Hepatocyte (in vitro differentiated cells): ENCODE measurements around the gene POLR2H. TPM values are rescaled to one million over a fixed set of nuclear protein-coding genes. Genes with fewer than 3 reads are reported as not detected.

ENCODE experiments used
- DNase-seq: peaks from one replicate; pipeline ENCODE4 v3.0.0-alpha.2; 2016; ENCODE audit warnings: low spot score
- H2AFZ ChIP-seq: fragments of 200-600 bp; sonication (generic); 2 replicates; pipeline ENCODE4 v1.6.0; 2016; ENCODE audit warnings: antibody characterized with exemption, mild to moderate bottlenecking
- H3K27ac ChIP-seq: fragments of 200-600 bp; sonication (generic); 2 replicates; pipeline ENCODE4 v1.5.1; 2016; ENCODE audit warnings: mild to moderate bottlenecking
- H3K27me3 ChIP-seq: fragments of 200-600 bp; sonication (generic); 2 replicates; pipeline ENCODE4 v1.6.1; 2016
- H3K36me3 ChIP-seq: fragments of 200-600 bp; sonication (generic); replicated peaks from 2 replicates; pipeline ENCODE4 v1.5.1; 2016; ENCODE audit warnings: low read depth; ENCODE audit not compliant: insufficient read depth
- H3K4me1 ChIP-seq: fragments of 200-600 bp; sonication (generic); 2 replicates; pipeline ENCODE4 v1.5.1; 2016; ENCODE audit warnings: mild to moderate bottlenecking, moderate library complexity; ENCODE audit not compliant: insufficient read depth
- H3K4me2 ChIP-seq: fragments of 200-600 bp; sonication (generic); 2 replicates; pipeline ENCODE4 v1.6.0; 2016
- H3K4me3 ChIP-seq: fragments of 200-600 bp; sonication (generic); 2 replicates; pipeline ENCODE4 v1.5.1; 2016; ENCODE audit warnings: mild to moderate bottlenecking
- H3K79me2 ChIP-seq: fragments of 200-600 bp; sonication (generic); 2 replicates; pipeline ENCODE4 v1.6.0; 2017; ENCODE audit warnings: mild to moderate bottlenecking
- H3K9me2 ChIP-seq: fragments of 200-600 bp; sonication (generic); replicated peaks from 2 replicates; pipeline ENCODE4 v1.6.0; 2017; ENCODE audit warnings: mild to moderate bottlenecking; ENCODE audit not compliant: insufficient read depth
- H3K9me3 ChIP-seq: fragments of 200-600 bp; sonication (generic); 2 replicates; pipeline ENCODE4 v1.5.1; 2016; ENCODE audit warnings: low read depth, mild to moderate bottlenecking
- H4K20me1 ChIP-seq: fragments of 200-600 bp; sonication (generic); 2 replicates; pipeline ENCODE4 v1.6.0; 2016; ENCODE audit warnings: mild to moderate bottlenecking; ENCODE audit not compliant: insufficient read depth, poor library complexity, severe bottlenecking
- EZH2 ChIP-seq: fragments of 200-600 bp; sonication (generic); IDR thresholded peaks from 2 replicates; pipeline ENCODE4 v1.6.1; 2016; ENCODE audit warnings: antibody characterized with exemption, mild to moderate bottlenecking, borderline replicate concordance
- EZH2phosphoT487 ChIP-seq: fragments of 200-600 bp; sonication (generic); IDR thresholded peaks from one replicate; pipeline ENCODE4 v1.6.1; 2018; ENCODE audit warnings: antibody characterized with exemption, mild to moderate bottlenecking, low read depth, moderate library complexity; ENCODE audit not compliant: unreplicated experiment, severe bottlenecking
- WGBS: methylation state at CpG from one replicate; pipeline ENCODE4 v1.1.6; 2016; ENCODE audit warnings: low lambda C conversion rate; ENCODE audit errors: missing lambda C conversion rate; 5-methylcytosine and 5-hydroxymethylcytosine counted together
- polyA plus RNA-seq: library from polyadenylated mRNA; unstranded; fragments of >200 nt; fragmentation: Nextera tagmentation; extraction: Ambion mirVana; gene quantifications from 2 replicates; pipeline ENCODE4 v1.2.1, GENCODE V29; 2016
- total RNA-seq: library from RNA; depleted of rRNA; stranded (reverse); fragments of >200 nt; gene quantifications from 2 replicates; pipeline ENCODE4 v1.2.3, GENCODE V29; 2014
- TF ChIP-seq, protein P1 (sequence below): fragments of 200-600 bp; sonication (generic); IDR thresholded peaks from 2 replicates; pipeline ENCODE4 v1.5.1; 2016; ENCODE audit warnings: antibody characterized with exemption, mild to moderate bottlenecking; ENCODE audit not compliant: poor library complexity

Gene POLR2H
- total and polyA plus RNA-seq, 2 experiments from 2014 or later: 106 to 125 TPM

DNA sequence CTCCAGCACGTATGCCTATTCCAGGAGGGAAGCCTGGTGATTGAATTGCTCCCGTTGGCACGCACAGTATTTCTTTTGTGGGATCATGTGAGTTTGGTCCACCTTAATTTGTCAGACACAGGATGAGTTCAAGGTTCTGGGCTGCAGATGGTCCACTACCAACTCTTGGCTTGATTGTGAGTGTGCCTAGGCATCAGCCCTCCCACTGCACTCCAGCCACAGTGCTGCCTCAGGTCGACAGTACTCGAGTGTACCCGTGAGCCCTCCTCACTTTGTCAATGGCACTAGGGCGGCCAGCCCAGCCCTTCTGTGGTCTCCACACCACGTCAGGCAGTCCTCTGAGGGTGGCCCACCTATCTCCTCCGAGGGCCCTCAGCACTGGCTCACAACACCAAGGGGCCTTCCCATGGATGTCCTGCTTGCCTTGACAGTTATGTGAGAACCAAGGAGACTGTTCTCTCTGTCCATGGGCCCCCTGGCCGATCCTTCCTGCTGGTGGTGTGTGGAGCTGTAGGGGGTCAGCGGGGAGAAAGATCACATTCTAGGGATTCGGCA is 48.5 kb downstream of the POLR2H start:
- Histone ChIP-seq H3K9me2 (no peaks in the 10 kb centered on the region), H2AFZ (no peak overlapping the region), H3K27me3 (no peaks in the 10 kb centered on the region), H3K9me3 (no peaks in the 10 kb centered on the region), H3K4me1 (no peaks in the 10 kb centered on the region), H3K4me2 (no peak overlapping the region), H3K4me3 (no peak overlapping the region), H3K27ac (no peak overlapping the region), H3K36me3 (no peaks in the 10 kb centered on the region), H4K20me1 (no peaks in the 10 kb centered on the region), H3K79me2 (no peaks in the 10 kb centered on the region)
- 85% methylated on average over 12 of the region's 12 CpGs for WGBS
- DNase-seq: no peak
- no peak for TF ChIP-seq EZH2
- TF ChIP-seq, protein P1, sequence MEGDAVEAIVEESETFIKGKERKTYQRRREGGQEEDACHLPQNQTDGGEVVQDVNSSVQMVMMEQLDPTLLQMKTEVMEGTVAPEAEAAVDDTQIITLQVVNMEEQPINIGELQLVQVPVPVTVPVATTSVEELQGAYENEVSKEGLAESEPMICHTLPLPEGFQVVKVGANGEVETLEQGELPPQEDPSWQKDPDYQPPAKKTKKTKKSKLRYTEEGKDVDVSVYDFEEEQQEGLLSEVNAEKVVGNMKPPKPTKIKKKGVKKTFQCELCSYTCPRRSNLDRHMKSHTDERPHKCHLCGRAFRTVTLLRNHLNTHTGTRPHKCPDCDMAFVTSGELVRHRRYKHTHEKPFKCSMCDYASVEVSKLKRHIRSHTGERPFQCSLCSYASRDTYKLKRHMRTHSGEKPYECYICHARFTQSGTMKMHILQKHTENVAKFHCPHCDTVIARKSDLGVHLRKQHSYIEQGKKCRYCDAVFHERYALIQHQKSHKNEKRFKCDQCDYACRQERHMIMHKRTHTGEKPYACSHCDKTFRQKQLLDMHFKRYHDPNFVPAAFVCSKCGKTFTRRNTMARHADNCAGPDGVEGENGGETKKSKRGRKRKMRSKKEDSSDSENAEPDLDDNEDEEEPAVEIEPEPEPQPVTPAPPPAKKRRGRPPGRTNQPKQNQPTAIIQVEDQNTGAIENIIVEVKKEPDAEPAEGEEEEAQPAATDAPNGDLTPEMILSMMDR: no peak
- no peak for TF ChIP-seq EZH2phosphoT487

DNA sequence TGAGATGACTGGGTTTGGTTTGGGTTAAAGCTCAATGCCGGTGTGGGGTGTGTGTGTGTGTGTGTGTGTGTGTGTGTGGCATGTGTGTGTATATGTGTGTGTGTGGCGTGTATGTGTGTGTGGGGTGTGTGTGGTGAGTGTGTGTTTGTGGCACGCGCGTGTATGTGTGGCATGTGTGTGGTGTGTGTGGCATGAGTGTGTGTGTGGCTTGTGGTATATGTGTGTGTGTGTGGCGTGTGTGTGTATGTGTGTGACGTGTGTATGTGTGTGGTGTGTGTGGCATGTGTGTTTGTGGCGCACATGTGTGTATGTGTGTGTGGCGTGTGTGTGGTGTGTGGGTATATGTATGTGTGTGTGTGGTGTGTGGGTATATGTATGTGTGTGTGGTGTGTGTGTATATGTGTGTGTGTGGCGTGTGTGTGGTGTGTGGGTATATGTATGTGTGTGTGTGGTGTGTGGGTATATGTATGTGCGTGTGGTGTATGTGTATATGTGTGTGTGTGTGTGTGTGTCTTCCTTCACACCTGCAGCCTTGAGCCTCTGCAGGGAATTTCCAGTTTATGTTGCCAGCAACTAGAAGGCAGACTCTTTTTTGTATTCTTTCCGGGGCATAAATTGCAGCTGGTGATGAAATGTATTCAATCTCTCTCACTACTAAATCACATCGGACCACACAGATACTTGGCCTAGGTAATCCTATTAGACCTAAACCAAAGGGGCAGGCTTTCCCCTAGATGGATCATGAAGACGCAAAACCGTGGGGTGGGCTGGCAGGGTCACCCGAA is 53.1 kb downstream of the POLR2H start:
- H3K36me3 ChIP-seq: no peaks in the 10 kb centered on the region
- H3K4me2 ChIP-seq: no peak overlapping the region
- H3K4me3 ChIP-seq: no peak overlapping the region
- H3K27ac ChIP-seq: no peak overlapping the region
- DNase-seq: no peak
- peaks cover 6% of the 10 kb centered on the region for H3K4me1 ChIP-seq
- no peaks in the 10 kb centered on the region for H3K27me3 ChIP-seq
- H2AFZ ChIP-seq: no peak overlapping the region
- H3K79me2 ChIP-seq: no peaks in the 10 kb centered on the region
- no peaks in the 10 kb centered on the region for H4K20me1 ChIP-seq
- no peak for TF ChIP-seq EZH2phosphoT487
- TF ChIP-seq, protein P1: no peak
- no peak for TF ChIP-seq EZH2
- H3K9me3 ChIP-seq: no peaks in the 10 kb centered on the region
- 82% methylated on average over 15 of the region's 16 CpGs for WGBS
- H3K9me2 ChIP-seq: no peaks in the 10 kb centered on the region

DNA sequence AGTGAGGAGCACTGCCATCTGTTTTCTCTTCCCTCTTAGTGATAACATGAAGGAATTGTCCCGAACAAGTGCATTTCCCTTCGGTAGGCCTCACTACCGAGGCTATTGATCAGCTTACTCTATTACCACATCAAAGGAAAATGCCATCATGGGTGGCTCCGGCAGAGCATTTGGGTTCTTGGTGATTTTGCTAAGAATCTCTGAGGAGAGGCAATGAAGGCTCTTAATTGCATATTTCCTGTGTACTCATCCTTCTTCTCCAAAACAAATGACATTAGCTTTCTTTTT is 53.6 kb downstream of the POLR2H start:
- H3K4me2 ChIP-seq: no peak overlapping the region
- no peak for DNase-seq
- H3K79me2 ChIP-seq: no peaks in the 10 kb centered on the region
- H3K4me3 ChIP-seq: no peak overlapping the region
- no peaks in the 10 kb centered on the region for H3K36me3 ChIP-seq
- no peaks in the 10 kb centered on the region for H3K9me3 ChIP-seq
- no peaks in the 10 kb centered on the region for H4K20me1 ChIP-seq
- H3K9me2 ChIP-seq: no peaks in the 10 kb centered on the region
- no peak overlapping the region for H3K27ac ChIP-seq
- no peaks in the 10 kb centered on the region for H3K27me3 ChIP-seq
- WGBS: 47% methylated on average over 4 of the region's 4 CpGs
- H2AFZ ChIP-seq: no peak overlapping the region
- TF ChIP-seq, protein P1: no peak
- TF ChIP-seq EZH2: no peak
- TF ChIP-seq EZH2phosphoT487: no peak
- peaks cover 6% of the 10 kb centered on the region for H3K4me1 ChIP-seq
